ENCODE results near the gene HABP2.

The HABP2 gene

GRCh38 chr10:113552014-113552413, 839 bp upstream of the HABP2 start:
- H3K4me3 ChIP-seq (ENCODE audit: low read length): no peak overlapping the region
- no peak for DNase-seq (ENCODE audit: low read depth, low spot score)

GRCh38 chr10:113553149-113553548, 296 bp downstream of the HABP2 start:
- no peak for DNase-seq (ENCODE audit: low read depth, low spot score)
- no peak overlapping the region for H3K4me3 ChIP-seq (ENCODE audit: low read length)

GRCh38 chr10:113554214-113554613, 1.4 kb downstream of the HABP2 start:
- no peak overlapping the region for H3K4me3 ChIP-seq (ENCODE audit: low read length)
- DNase-seq (ENCODE audit: low read depth, low spot score): no peak

GRCh38 chr10:113555245-113555644, 2.4 kb downstream of the HABP2 start:
- H3K4me3 ChIP-seq (ENCODE audit: low read length): no peak overlapping the region
- no peak for DNase-seq (ENCODE audit: low read depth, low spot score)

- DNase-seq (ENCODE audit: low read depth, low spot score): no peak
- no peak overlapping the region for H3K4me3 ChIP-seq (ENCODE audit: low read length)
These were observed 2.9 kb downstream of the HABP2 start for GRCh38 chr10:113555751-113556150.

GRCh38 chr10:113557424-113557862, 4.6 kb downstream of the HABP2 start:
- no peak overlapping the region for H3K4me3 ChIP-seq (ENCODE audit: low read length)
- DNase-seq (ENCODE audit: low read depth, low spot score): no peak

- no peak for DNase-seq (ENCODE audit: low read depth, low spot score)
- H3K4me3 ChIP-seq (ENCODE audit: low read length): no peak overlapping the region
These were observed 5.1 kb downstream of the HABP2 start for GRCh38 chr10:113557903-113558321.

GRCh38 chr10:113560071-113560470, 7.2 kb downstream of the HABP2 start:
- no peak overlapping the region for H3K4me3 ChIP-seq (ENCODE audit: low read length)
- no peak for DNase-seq (ENCODE audit: low read depth, low spot score)

- no peak overlapping the region for H3K4me3 ChIP-seq (ENCODE audit: low read length)
- no peak for DNase-seq (ENCODE audit: low read depth, low spot score)
These were observed 8.4 kb downstream of the HABP2 start for GRCh38 chr10:113561214-113561613.

GRCh38 chr10:113562069-113562468, 9.2 kb downstream of the HABP2 start:
- DNase-seq (ENCODE audit: low read depth, low spot score): no peak
- no peak overlapping the region for H3K4me3 ChIP-seq (ENCODE audit: low read length)

- no peak overlapping the region for H3K4me3 ChIP-seq (ENCODE audit: low read length)
- DNase-seq (ENCODE audit: low read depth, low spot score): no peak
These were observed 9.9 kb downstream of the HABP2 start for GRCh38 chr10:113562704-113563103.

- peak overlapping the region; percentile 44 for H3K4me3 ChIP-seq (ENCODE audit: low read length)
- peak; percentile 70 for DNase-seq (ENCODE audit: low read depth, low spot score)
These were observed 10.6 kb downstream of the HABP2 start for GRCh38 chr10:113563306-113564088.

- H3K4me3 ChIP-seq (ENCODE audit: low read length): no peak overlapping the region
- no peak for DNase-seq (ENCODE audit: low read depth, low spot score)
These were observed 12.5 kb downstream of the HABP2 start for GRCh38 chr10:113565364-113565763.

GRCh38 chr10:113566888-113567287, 14.0 kb downstream of the HABP2 start:
- DNase-seq (ENCODE audit: low read depth, low spot score): no peak
- no peak overlapping the region for H3K4me3 ChIP-seq (ENCODE audit: low read length)

GRCh38 chr10:113569576-113569975, 16.7 kb downstream of the HABP2 start:
- no peak overlapping the region for H3K4me3 ChIP-seq (ENCODE audit: low read length)
- DNase-seq (ENCODE audit: low read depth, low spot score): no peak

GRCh38 chr10:113572520-113573290, 19.9 kb downstream of the HABP2 start:
- DNase-seq (ENCODE audit: low read depth, low spot score): no peak
- H3K4me3 ChIP-seq (ENCODE audit: low read length): no peak overlapping the region

- no peak overlapping the region for H3K4me3 ChIP-seq (ENCODE audit: low read length)
- DNase-seq (ENCODE audit: low read depth, low spot score): no peak
These were observed 20.5 kb downstream of the HABP2 start for GRCh38 chr10:113573368-113573767.

- DNase-seq (ENCODE audit: low read depth, low spot score): no peak
- no peak overlapping the region for H3K4me3 ChIP-seq (ENCODE audit: low read length)
These were observed 24.0 kb downstream of the HABP2 start for GRCh38 chr10:113576852-113577251.

GRCh38 chr10:113578773-113579172, 25.9 kb downstream of the HABP2 start:
- no peak overlapping the region for H3K4me3 ChIP-seq (ENCODE audit: low read length)
- no peak for DNase-seq (ENCODE audit: low read depth, low spot score)

- H3K4me3 ChIP-seq (ENCODE audit: low read length): no peak overlapping the region
These were observed 28.2 kb downstream of the HABP2 start for GRCh38 chr10:113581092-113581491.

More at GRCh38 chr10:113581092-113581491, 28.2 kb downstream of the HABP2 start:
- DNase-seq (ENCODE audit: low read depth, low spot score): no peak

All from Jurkat, Clone E6-1 (cell line).